Measurements from ENCODE around the gene SRP9. TPM values are rescaled to one million over a fixed set of nuclear protein-coding genes. Genes with fewer than 3 reads are reported as not detected.
A peak's percentile ranks its signal among the peaks of the same experiment; 100 is the strongest.
"Not testable (repeated sequence)": the region's sequence is repeated elsewhere in the genome, so short reads cannot be mapped to it uniquely, and the experiment has no call there.

SRP9 gene
- total and polyA plus RNA-seq, 4 experiments from 2014 or later: 141 to 500 (median 220) TPM

- no peaks in the 10 kb centered on the region for H3K9me3 Mint-ChIP-seq
- no peaks in the 10 kb centered on the region for H3K27me3 Mint-ChIP-seq
- H3K4me3 Mint-ChIP-seq: no peak overlapping the region
- H3K36me3 ChIP-seq (ENCODE audit: insufficient read depth, low read length): no peaks in the 10 kb centered on the region
- H3K36me3 Mint-ChIP-seq: no peaks in the 10 kb centered on the region
- peaks cover 0 to 1% (median 0%) of the 10 kb centered on the region in 4 donors for H3K4me1 Mint-ChIP-seq
- H3K4me3 ChIP-seq (ENCODE audit: low read length in 2 of 2): no peak overlapping the region
- DNase-seq: no peak
- no peaks in the 10 kb centered on the region for H3K9me3 ChIP-seq (ENCODE audit: control insufficient read depth in 1 of 2, low read length in 2 of 2)
- CTCF ChIA-PET (ENCODE audit: partially characterized antibody): interaction anchor here (0.7 to 1.7 kb wide), 2 partner anchors 23 to 77 kb away, joined by 3 to 5 read pairs; no protein-coding TSS in a partner anchor
- peak overlapping the region in 1 of 7 donors; percentile 48 for H3K27ac Mint-ChIP-seq
- H3K4me1 ChIP-seq (ENCODE audit: insufficient read depth, low read length): no peaks in the 10 kb centered on the region
- H3K27me3 ChIP-seq (ENCODE audit: insufficient read depth, low read length): no peaks in the 10 kb centered on the region
- intact Hi-C loops (cut with micrococcal nuclease): no loop called here
- POLR2A ChIA-PET (ENCODE audit: partially characterized antibody): interaction anchor here (0.6 to 1.3 kb wide), 6 partner anchors 40 to 89 kb away, joined by 3 to 7 read pairs (median 4); partner anchors contain the start of genes PYCR2, SRP9 and TMEM63A
- no peak overlapping the region for H3K27ac ChIP-seq (ENCODE audit: low read depth, low read length)
Observed at GRCh38 chr1:225834417-225835329, 57.0 kb downstream of the SRP9 start.

GRCh38 chr1:225835856-225836255 lies 58.2 kb downstream of the SRP9 start:
- ChIA-PET POLR2A (ENCODE audit: partially characterized antibody) (interaction anchor here (0.6 kb wide), 1 partner anchor 50 kb away, joined by 4 read pairs; no protein-coding TSS in a partner anchor), CTCF (ENCODE audit: partially characterized antibody) (interaction anchor here (0.7 to 1.7 kb wide), 3 partner anchors 22 to 75 kb away, joined by 3 to 5 read pairs (median 3); no protein-coding TSS in a partner anchor)
- no peaks in the 10 kb centered on the region for H3K27me3 Mint-ChIP-seq
- Histone ChIP-seq H3K36me3 (ENCODE audit: insufficient read depth, low read length) (no peaks in the 10 kb centered on the region), H3K4me1 (ENCODE audit: insufficient read depth, low read length) (peaks cover under 1% of the 10 kb centered on the region), H3K9me3 (ENCODE audit: control insufficient read depth in 1 of 2, low read length in 2 of 2) (no peaks in the 10 kb centered on the region), H3K27me3 (ENCODE audit: insufficient read depth, low read length) (no peaks in the 10 kb centered on the region), H3K4me3 (ENCODE audit: low read length in 2 of 2) (no peak overlapping the region), H3K27ac (ENCODE audit: low read depth, low read length) (no peak overlapping the region)
- peaks cover 5 to 12% (median 6%) of the 10 kb centered on the region in 4 donors for H3K4me1 Mint-ChIP-seq
- H3K27ac Mint-ChIP-seq: peak overlapping the region in 1 of 7 donors; percentile 30
- DNase-seq: no peak
- H3K4me3 Mint-ChIP-seq: no peak overlapping the region
- H3K36me3 Mint-ChIP-seq: no peaks in the 10 kb centered on the region
- H3K9me3 Mint-ChIP-seq: no peaks in the 10 kb centered on the region
- intact Hi-C loops (cut with micrococcal nuclease): no loop called here

GRCh38 chr1:225836296-225836695 lies 58.7 kb downstream of the SRP9 start:
- peaks cover 7 to 16% (median 10%) of the 10 kb centered on the region in 4 donors for H3K4me1 Mint-ChIP-seq
- CTCF ChIA-PET (ENCODE audit: partially characterized antibody); H3K36me3 Mint-ChIP-seq; H3K4me3 Mint-ChIP-seq; H3K27ac ChIP-seq (ENCODE audit: low read depth, low read length); H3K4me1 ChIP-seq (ENCODE audit: insufficient read depth, low read length); intact Hi-C loops (cut with micrococcal nuclease); H3K27me3 Mint-ChIP-seq; DNase-seq; H3K9me3 ChIP-seq (ENCODE audit: control insufficient read depth in 1 of 2, low read length in 2 of 2); H3K27ac Mint-ChIP-seq; H3K27me3 ChIP-seq (ENCODE audit: insufficient read depth, low read length); H3K4me3 ChIP-seq (ENCODE audit: low read length in 2 of 2); H3K9me3 Mint-ChIP-seq; H3K36me3 ChIP-seq (ENCODE audit: insufficient read depth, low read length): not testable (repeated sequence)
- POLR2A ChIA-PET (ENCODE audit: partially characterized antibody): interaction anchor here (0.6 kb wide), 1 partner anchor 50 kb away, joined by 4 read pairs; no protein-coding TSS in a partner anchor

GRCh38 chr1:225838793-225839192 lies 61.2 kb downstream of the SRP9 start:
- no peaks in the 10 kb centered on the region for H3K36me3 ChIP-seq (ENCODE audit: insufficient read depth, low read length)
- H3K4me3 ChIP-seq (ENCODE audit: low read length in 2 of 2): no peak overlapping the region
- intact Hi-C loops (cut with micrococcal nuclease): no loop called here
- no peak overlapping the region for H3K27ac ChIP-seq (ENCODE audit: low read depth, low read length)
- no peaks in the 10 kb centered on the region for H3K27me3 ChIP-seq (ENCODE audit: insufficient read depth, low read length)
- H3K4me1 ChIP-seq (ENCODE audit: insufficient read depth, low read length): peaks cover 16% of the 10 kb centered on the region
- no peaks in the 10 kb centered on the region for H3K36me3 Mint-ChIP-seq
- peaks cover 13 to 29% (median 23%) of the 10 kb centered on the region in 4 donors for H3K4me1 Mint-ChIP-seq
- H3K9me3 ChIP-seq (ENCODE audit: control insufficient read depth in 1 of 2, low read length in 2 of 2): no peaks in the 10 kb centered on the region
- DNase-seq: no peak
- H3K27ac Mint-ChIP-seq: no peak overlapping the region
- POLR2A ChIA-PET (ENCODE audit: partially characterized antibody): interaction anchor here (0.8 to 3.0 kb wide), 5 partner anchors 13 to 83 kb away, joined by 3 to 17 read pairs (median 3); partner anchors contain the start of gene SRP9
- no peaks in the 10 kb centered on the region for H3K27me3 Mint-ChIP-seq
- H3K9me3 Mint-ChIP-seq: no peaks in the 10 kb centered on the region
- no peak overlapping the region for H3K4me3 Mint-ChIP-seq
- CTCF ChIA-PET (ENCODE audit: partially characterized antibody): no interaction called here

Other genes with a start within 250 kb of the SRP9 start
- gene ENAH, start 124.7 kb upstream of the SRP9 start, total RNA-seq: under 1 TPM in 1 of 2 experiments, not detected in 1; 0.26 TPM
- gene ENAH, start 124.7 kb upstream of the SRP9 start, polyA plus RNA-seq: not detected
- gene EPHX1, start 32.3 kb downstream of the SRP9 start, total RNA-seq: 1 to 10 TPM; 2.1 to 3.0 TPM
- gene EPHX1, start 32.3 kb downstream of the SRP9 start, polyA plus RNA-seq: under 1 TPM; 0.34 to 0.56 TPM
- gene TMEM63A, start 104.6 kb downstream of the SRP9 start, total RNA-seq: 100 to 1,000 TPM; 476 to 507 TPM
- gene TMEM63A, start 104.6 kb downstream of the SRP9 start, polyA plus RNA-seq: 10 to 100 TPM; 46.2 to 79.5 TPM
- under 1 TPM; 0.55 to 0.75 TPM for gene LEFTY1, start 111.3 kb downstream of the SRP9 start, total RNA-seq
- not detected for gene LEFTY1, start 111.3 kb downstream of the SRP9 start, polyA plus RNA-seq
- gene PYCR2, start 146.4 kb downstream of the SRP9 start, total RNA-seq: 100 to 1,000 TPM; 102 to 116 TPM
- gene PYCR2, start 146.4 kb downstream of the SRP9 start, polyA plus RNA-seq: 10 to 100 TPM; 73.6 to 86.6 TPM
- gene LEFTY2, start 163.4 kb downstream of the SRP9 start, total RNA-seq: not detected
- not detected for gene LEFTY2, start 163.4 kb downstream of the SRP9 start, polyA plus RNA-seq
- 10 to 100 TPM; 21.1 to 21.2 TPM for gene SDE2, start 221.5 kb downstream of the SRP9 start, total RNA-seq
- gene SDE2, start 221.5 kb downstream of the SRP9 start, polyA plus RNA-seq: 10 to 100 TPM; 10.0 to 18.9 TPM

Data from CD4-positive, alpha-beta memory T cell (primary cell).